ENCODE data around the gene TMEM259.

Gene TMEM259

GRCh38 chr19:964116-964520, 56.8 kb downstream of the TMEM259 start:
- Histone ChIP-seq H3K79me1 (ENCODE audit: low read depth, low read length) (peaks cover 23% of the 10 kb centered on the region), H3K4ac (ENCODE audit: low read length) (no peak overlapping the region), H3K4me3 (ENCODE audit: low read length in 2 of 2) (no peak overlapping the region), H3K27ac (replicated peaks; ENCODE audit: low read length) (no peak overlapping the region), H2BK5ac (ENCODE audit: low read length) (no peak overlapping the region), H3K9ac (ENCODE audit: low read depth, low read length, poor library complexity) (no peak overlapping the region), H3K23ac (ENCODE audit: low read depth, low read length, poor library complexity) (peak overlapping the region; percentile 11), H3K4me2 (ENCODE audit: insufficient read depth, low read length, poor library complexity, severe bottlenecking) (no peak overlapping the region), H4K8ac (ENCODE audit: low read depth, low read length) (peak overlapping the region; percentile 48), H2AK5ac (ENCODE audit: low read depth, low read length) (no peak overlapping the region), H3K9me3 (replicated peaks in 1 of 2; ENCODE audit: control insufficient read depth in 2 of 2, insufficient read depth in 1 of 2, low read depth in 1 of 2, low read length in 2 of 2) (peaks cover 17 to 27% of the 10 kb centered on the region in 2 donors), H3K27me3 (ENCODE audit: control insufficient read depth in 3 of 3, insufficient read depth in 3 of 3, low read depth in 1 of 3, low read length in 3 of 3) (no peaks in the 10 kb centered on the region), H3K4me1 (ENCODE audit: control insufficient read depth in 2 of 2, insufficient read depth in 1 of 2, low read depth in 1 of 2, low read length in 2 of 2) (peaks cover 0 to 11% of the 10 kb centered on the region in 2 donors), H3K36me3 (replicated peaks in 1 of 2; ENCODE audit: control insufficient read depth in 2 of 2, insufficient read depth in 2 of 2, low read length in 2 of 2) (peaks cover 58 to 90% of the 10 kb centered on the region in 2 donors), H2BK12ac (ENCODE audit: low read length) (no peak overlapping the region), H3K14ac (ENCODE audit: low read length) (no peak overlapping the region), H2BK120ac (ENCODE audit: low read depth, low read length) (no peak overlapping the region), H3K18ac (ENCODE audit: low read length) (peak overlapping the region; percentile 48), H2BK15ac (ENCODE audit: low read length) (no peak overlapping the region), H4K91ac (ENCODE audit: low read depth, low read length, poor library complexity) (no peak overlapping the region), H2AFZ (ENCODE audit: low read length) (no peak overlapping the region)
- WGBS, 2 donors (ENCODE audit: extremely low coverage in 2 of 2, insufficient read length in 2 of 2, insufficient replicate concordance in 1 of 2): no CpG with 5 or more reads among the region's 16 CpGs
- DNase-seq (ENCODE audit: low spot score): no peak

- H4K91ac ChIP-seq (ENCODE audit: low read depth, low read length, poor library complexity): no peak overlapping the region
- peaks cover 57 to 88% of the 10 kb centered on the region in 2 donors for H3K36me3 ChIP-seq (replicated peaks in 1 of 2; ENCODE audit: control insufficient read depth in 2 of 2, insufficient read depth in 2 of 2, low read length in 2 of 2)
- H3K18ac ChIP-seq (ENCODE audit: low read length): no peak overlapping the region
- H2BK5ac ChIP-seq (ENCODE audit: low read length): peak overlapping the region; percentile 66
- no peak overlapping the region for H2BK120ac ChIP-seq (ENCODE audit: low read depth, low read length)
- H2BK12ac ChIP-seq (ENCODE audit: low read length): no peak overlapping the region
- peaks cover 0 to 11% of the 10 kb centered on the region in 2 donors for H3K4me1 ChIP-seq (ENCODE audit: control insufficient read depth in 2 of 2, insufficient read depth in 1 of 2, low read depth in 1 of 2, low read length in 2 of 2)
- no peak overlapping the region for H2AFZ ChIP-seq (ENCODE audit: low read length)
- no peaks in the 10 kb centered on the region for H3K27me3 ChIP-seq (ENCODE audit: control insufficient read depth in 3 of 3, insufficient read depth in 3 of 3, low read depth in 1 of 3, low read length in 3 of 3)
- H2AK5ac ChIP-seq (ENCODE audit: low read depth, low read length): peak overlapping the region; percentile 43
- no peak overlapping the region for H4K8ac ChIP-seq (ENCODE audit: low read depth, low read length)
- H3K23ac ChIP-seq (ENCODE audit: low read depth, low read length, poor library complexity): no peak overlapping the region
- H3K4ac ChIP-seq (ENCODE audit: low read length): no peak overlapping the region
- H3K9me3 ChIP-seq (replicated peaks in 1 of 2; ENCODE audit: control insufficient read depth in 2 of 2, insufficient read depth in 1 of 2, low read depth in 1 of 2, low read length in 2 of 2): peaks cover 14 to 23% of the 10 kb centered on the region in 2 donors
- no peak overlapping the region for H3K4me2 ChIP-seq (ENCODE audit: insufficient read depth, low read length, poor library complexity, severe bottlenecking)
- H3K9ac ChIP-seq (ENCODE audit: low read depth, low read length, poor library complexity): peak overlapping the region; percentile 53
- peaks cover 26% of the 10 kb centered on the region for H3K79me1 ChIP-seq (ENCODE audit: low read depth, low read length)
- no CpG with 5 or more reads among the region's 11 CpGs for whole genome bisulfite sequencing, 2 donors (ENCODE audit: extremely low coverage in 2 of 2, insufficient read length in 2 of 2, insufficient replicate concordance in 1 of 2)
- H3K14ac ChIP-seq (ENCODE audit: low read length): no peak overlapping the region
- H3K27ac ChIP-seq (replicated peaks; ENCODE audit: low read length): no peak overlapping the region
- no peak overlapping the region for H2BK15ac ChIP-seq (ENCODE audit: low read length)
- DNase-seq (ENCODE audit: low spot score): no peak
- no peak overlapping the region for H3K4me3 ChIP-seq (ENCODE audit: low read length in 2 of 2)
Observed at GRCh38 chr19:963486-963951, 57.4 kb downstream of the TMEM259 start.

GRCh38 chr19:962683-963400, 58.1 kb downstream of the TMEM259 start:
- Histone ChIP-seq H3K14ac (ENCODE audit: low read length) (peak overlapping the region; percentile 47), H2BK15ac (ENCODE audit: low read length) (no peak overlapping the region), H4K8ac (ENCODE audit: low read depth, low read length) (no peak overlapping the region), H2BK5ac (ENCODE audit: low read length) (no peak overlapping the region), H3K9me3 (replicated peaks in 1 of 2; ENCODE audit: control insufficient read depth in 2 of 2, insufficient read depth in 1 of 2, low read depth in 1 of 2, low read length in 2 of 2) (peaks cover 10 to 20% of the 10 kb centered on the region in 2 donors), H4K91ac (ENCODE audit: low read depth, low read length, poor library complexity) (no peak overlapping the region), H3K4me1 (ENCODE audit: control insufficient read depth in 2 of 2, insufficient read depth in 1 of 2, low read depth in 1 of 2, low read length in 2 of 2) (peaks cover 0 to 11% of the 10 kb centered on the region in 2 donors), H2BK12ac (ENCODE audit: low read length) (no peak overlapping the region), H3K79me1 (ENCODE audit: low read depth, low read length) (peaks cover 26% of the 10 kb centered on the region), H2BK120ac (ENCODE audit: low read depth, low read length) (no peak overlapping the region), H3K4ac (ENCODE audit: low read length) (no peak overlapping the region), H3K4me3 (ENCODE audit: low read length in 2 of 2) (peak overlapping the region in 1 of 2 donors; percentile 65), H3K4me2 (ENCODE audit: insufficient read depth, low read length, poor library complexity, severe bottlenecking) (no peak overlapping the region), H3K27ac (replicated peaks; ENCODE audit: low read length) (no peak overlapping the region), H3K36me3 (replicated peaks in 1 of 2; ENCODE audit: control insufficient read depth in 2 of 2, insufficient read depth in 2 of 2, low read length in 2 of 2) (peaks cover 53 to 87% of the 10 kb centered on the region in 2 donors), H3K9ac (ENCODE audit: low read depth, low read length, poor library complexity) (peak overlapping the region; percentile 53), H3K23ac (ENCODE audit: low read depth, low read length, poor library complexity) (no peak overlapping the region), H2AK5ac (ENCODE audit: low read depth, low read length) (peak overlapping the region; percentile 43), H3K18ac (ENCODE audit: low read length) (no peak overlapping the region), H3K27me3 (ENCODE audit: control insufficient read depth in 3 of 3, insufficient read depth in 3 of 3, low read depth in 1 of 3, low read length in 3 of 3) (no peaks in the 10 kb centered on the region), H2AFZ (ENCODE audit: low read length) (no peak overlapping the region)
- no CpG with 5 or more reads among the region's 31 CpGs for WGBS, 2 donors (ENCODE audit: extremely low coverage in 2 of 2, insufficient read length in 2 of 2, insufficient replicate concordance in 1 of 2)
- no peak for DNase-seq (ENCODE audit: low spot score)

- no peak overlapping the region for H3K27ac ChIP-seq (replicated peaks; ENCODE audit: low read length)
Observed at GRCh38 chr19:961866-962620, 58.9 kb downstream of the TMEM259 start.

More at GRCh38 chr19:961866-962620, 58.9 kb downstream of the TMEM259 start:
- Histone ChIP-seq H2AFZ (ENCODE audit: low read length) (no peak overlapping the region), H3K18ac (ENCODE audit: low read length) (no peak overlapping the region), H2BK12ac (ENCODE audit: low read length) (no peak overlapping the region), H3K27me3 (ENCODE audit: control insufficient read depth in 3 of 3, insufficient read depth in 3 of 3, low read depth in 1 of 3, low read length in 3 of 3) (no peaks in the 10 kb centered on the region), H2BK5ac (ENCODE audit: low read length) (peak overlapping the region; percentile 13), H2AK5ac (ENCODE audit: low read depth, low read length) (no peak overlapping the region), H3K9ac (ENCODE audit: low read depth, low read length, poor library complexity) (no peak overlapping the region), H3K4me2 (ENCODE audit: insufficient read depth, low read length, poor library complexity, severe bottlenecking) (no peak overlapping the region), H3K79me1 (ENCODE audit: low read depth, low read length) (peaks cover 26% of the 10 kb centered on the region), H4K91ac (ENCODE audit: low read depth, low read length, poor library complexity) (no peak overlapping the region), H3K4me1 (ENCODE audit: control insufficient read depth in 2 of 2, insufficient read depth in 1 of 2, low read depth in 1 of 2, low read length in 2 of 2) (peaks cover 4 to 15% of the 10 kb centered on the region in 2 donors), H4K8ac (ENCODE audit: low read depth, low read length) (no peak overlapping the region), H3K14ac (ENCODE audit: low read length) (no peak overlapping the region), H3K9me3 (replicated peaks in 1 of 2; ENCODE audit: control insufficient read depth in 2 of 2, insufficient read depth in 1 of 2, low read depth in 1 of 2, low read length in 2 of 2) (peaks cover 10 to 20% of the 10 kb centered on the region in 2 donors), H2BK15ac (ENCODE audit: low read length) (no peak overlapping the region), H3K4ac (ENCODE audit: low read length) (no peak overlapping the region), H3K4me3 (ENCODE audit: low read length in 2 of 2) (no peak overlapping the region), H3K36me3 (replicated peaks in 1 of 2; ENCODE audit: control insufficient read depth in 2 of 2, insufficient read depth in 2 of 2, low read length in 2 of 2) (peaks cover 49 to 81% of the 10 kb centered on the region in 2 donors), H2BK120ac (ENCODE audit: low read depth, low read length) (no peak overlapping the region), H3K23ac (ENCODE audit: low read depth, low read length, poor library complexity) (no peak overlapping the region)
- DNase-seq (ENCODE audit: low spot score): no peak
- no CpG with 5 or more reads among the region's 14 CpGs for WGBS, 2 donors (ENCODE audit: extremely low coverage in 2 of 2, insufficient read length in 2 of 2, insufficient replicate concordance in 1 of 2)
